Activated CD8-positive, alpha-beta memory T cell treated with anti-CD3 and anti-CD28 coated beads for 24 hours (primary cell): ENCODE measurements around the gene ADCK1.
"Not testable (repeated sequence)": the region's sequence is repeated elsewhere in the genome, so short reads cannot be mapped to it uniquely, and the experiment has no call there.

Experiments used
- DNase-seq: peaks from one replicate; pipeline ENCODE4 v3.0.0-alpha.2; 2020

ADCK1 gene, protein sequence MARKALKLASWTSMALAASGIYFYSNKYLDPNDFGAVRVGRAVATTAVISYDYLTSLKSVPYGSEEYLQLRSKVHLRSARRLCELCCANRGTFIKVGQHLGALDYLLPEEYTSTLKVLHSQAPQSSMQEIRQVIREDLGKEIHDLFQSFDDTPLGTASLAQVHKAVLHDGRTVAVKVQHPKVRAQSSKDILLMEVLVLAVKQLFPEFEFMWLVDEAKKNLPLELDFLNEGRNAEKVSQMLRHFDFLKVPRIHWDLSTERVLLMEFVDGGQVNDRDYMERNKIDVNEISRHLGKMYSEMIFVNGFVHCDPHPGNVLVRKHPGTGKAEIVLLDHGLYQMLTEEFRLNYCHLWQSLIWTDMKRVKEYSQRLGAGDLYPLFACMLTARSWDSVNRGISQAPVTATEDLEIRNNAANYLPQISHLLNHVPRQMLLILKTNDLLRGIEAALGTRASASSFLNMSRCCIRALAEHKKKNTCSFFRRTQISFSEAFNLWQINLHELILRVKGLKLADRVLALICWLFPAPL

DNA sequence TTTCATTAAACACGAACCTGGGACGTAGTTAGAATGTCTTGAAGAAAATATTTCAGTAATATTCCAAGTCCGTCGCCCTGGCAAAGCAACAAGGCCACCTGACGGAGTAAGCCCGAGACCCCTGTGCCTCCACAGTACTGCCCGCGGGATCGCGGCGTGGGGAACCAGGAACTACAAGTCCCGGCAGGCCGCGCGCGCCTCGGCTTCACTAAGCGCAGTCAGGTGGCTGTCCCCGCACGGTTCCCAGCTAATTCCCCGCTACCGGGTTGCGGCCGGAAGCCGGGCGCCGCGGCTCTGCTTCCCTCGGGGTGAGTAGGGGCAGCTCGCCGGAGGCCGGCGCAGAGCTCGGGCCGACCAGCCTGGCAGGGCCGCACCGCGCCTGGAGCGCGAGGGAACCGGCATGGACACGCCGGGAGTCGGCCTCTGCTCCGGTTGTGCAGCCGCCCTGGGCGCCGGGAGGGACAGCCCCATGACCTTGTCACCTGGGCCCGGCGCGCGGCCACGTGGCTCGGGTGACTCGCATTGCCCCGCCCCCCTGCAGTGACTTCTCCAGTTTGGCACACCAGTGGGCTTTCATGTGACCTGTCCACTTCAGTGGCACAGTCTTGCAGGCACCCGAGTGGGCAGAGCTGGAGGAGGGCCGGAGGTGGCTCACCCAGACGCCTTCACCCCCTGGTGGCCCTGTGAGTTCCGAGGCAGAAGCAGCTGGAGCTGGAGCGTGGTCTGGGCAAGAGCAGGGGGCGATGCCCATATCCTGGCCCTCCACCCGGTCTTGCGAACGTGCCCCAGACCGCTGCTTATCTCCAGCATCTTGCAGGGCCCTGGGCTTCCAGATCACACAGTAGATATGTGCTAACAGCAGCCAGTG lies at the start of gene ADCK1:
Gene ADCK1, plus strand, starts transcription at position 247 of the 868 bp plus-strand sequence. CDS start 18,870 bp downstream, outside the sequence.
- peak; percentile 96 for DNase-seq

DNA sequence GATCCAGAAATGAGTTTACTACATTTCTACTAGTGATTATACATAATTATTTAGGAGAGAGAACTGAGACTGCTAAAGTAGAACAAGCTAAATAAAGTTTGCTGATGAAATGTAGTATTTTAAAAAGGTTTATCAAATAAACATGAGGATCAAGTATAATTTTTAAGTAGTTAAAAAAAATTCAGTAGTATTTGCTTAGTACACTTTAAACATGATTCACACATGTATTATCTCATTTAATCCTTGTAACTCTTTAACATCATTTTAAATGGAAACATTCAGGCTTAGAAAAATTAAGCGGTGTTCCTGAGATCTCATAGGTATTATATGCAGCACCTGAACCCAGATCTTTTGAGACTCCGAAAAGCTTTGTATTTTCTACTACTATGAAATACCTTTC lies 47.6 kb upstream of the ADCK1 start:
- no peak for DNase-seq

DNA sequence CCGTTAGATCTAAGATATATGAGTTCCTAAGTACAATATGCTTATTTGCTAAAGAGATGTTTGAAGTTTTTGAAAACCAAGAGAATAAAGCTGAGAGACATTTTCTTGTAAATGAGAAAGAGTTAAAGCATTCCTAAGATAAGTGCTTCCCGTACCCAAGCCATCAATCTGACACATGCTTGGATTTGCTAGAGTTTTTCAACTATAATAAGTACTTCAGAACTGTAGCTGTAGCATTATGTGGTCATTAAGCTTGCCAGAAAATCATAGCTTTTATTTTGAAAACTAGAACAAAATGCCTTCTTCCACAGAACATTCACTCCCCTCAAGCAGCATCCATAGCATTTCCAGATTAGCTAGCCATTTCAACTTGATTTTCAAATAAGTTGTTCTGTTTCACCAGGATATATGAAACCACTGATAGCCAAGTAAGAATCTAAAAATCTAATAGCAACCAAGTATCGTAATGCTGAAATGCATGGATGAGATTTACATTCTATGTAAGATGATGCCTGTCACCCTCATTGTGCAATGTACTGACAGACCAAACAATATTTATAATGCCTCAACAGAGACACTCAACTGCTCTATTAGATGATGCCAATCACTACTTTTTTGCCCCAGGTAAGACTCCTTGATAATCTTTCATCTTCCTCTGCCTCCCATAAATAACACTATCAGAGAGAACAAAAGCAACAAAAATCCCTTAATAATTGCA lies 47.0 kb upstream of the ADCK1 start:
- DNase-seq: no peak

DNA sequence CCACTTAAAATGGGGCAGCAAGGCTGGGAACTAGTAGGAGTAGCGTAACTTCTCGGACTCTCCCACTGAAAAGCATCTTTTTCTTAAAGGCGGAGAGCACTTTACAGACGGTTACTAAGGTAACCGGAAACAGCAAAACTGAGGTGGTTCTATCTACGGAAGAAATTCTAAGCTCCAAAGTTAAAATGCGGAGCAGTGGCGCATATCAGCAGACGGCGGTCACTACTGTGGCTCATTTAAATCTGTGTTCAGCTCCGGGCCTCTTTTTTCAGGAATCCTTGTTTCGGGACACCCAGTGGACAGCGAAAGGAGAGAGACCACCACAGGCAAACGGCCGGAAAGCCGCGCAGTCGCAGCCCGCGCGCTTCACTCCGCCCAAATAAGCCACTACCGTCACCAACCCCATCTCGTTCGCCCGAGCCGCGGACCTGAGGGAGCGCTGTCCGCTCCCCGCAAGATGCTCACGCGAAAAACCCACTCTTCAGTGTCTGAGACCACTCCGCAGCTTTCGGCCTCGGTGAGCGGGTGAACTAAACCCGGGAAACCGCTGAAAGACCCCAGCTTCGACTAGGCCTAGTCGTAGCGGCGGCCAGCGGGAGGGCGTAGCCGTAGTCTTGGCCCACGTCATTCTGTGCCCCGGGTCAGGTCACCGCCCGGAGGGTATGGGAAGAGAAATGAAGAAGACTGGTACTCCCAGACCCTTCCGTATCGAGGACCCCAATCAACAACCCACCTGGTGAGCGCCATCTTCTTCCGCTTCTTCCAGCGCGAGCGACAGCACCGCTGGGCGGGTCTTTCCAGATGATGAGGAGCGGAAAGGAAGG lies 39.3 kb upstream of the ADCK1 start, which contains the start of gene SNW1:
Gene SNW1, minus strand, starts transcription at position 776 of the 824 bp plus-strand sequence. Its CDS starts 29 bp downstream, at position 747.
- DNase-seq: peak; percentile 91

DNA sequence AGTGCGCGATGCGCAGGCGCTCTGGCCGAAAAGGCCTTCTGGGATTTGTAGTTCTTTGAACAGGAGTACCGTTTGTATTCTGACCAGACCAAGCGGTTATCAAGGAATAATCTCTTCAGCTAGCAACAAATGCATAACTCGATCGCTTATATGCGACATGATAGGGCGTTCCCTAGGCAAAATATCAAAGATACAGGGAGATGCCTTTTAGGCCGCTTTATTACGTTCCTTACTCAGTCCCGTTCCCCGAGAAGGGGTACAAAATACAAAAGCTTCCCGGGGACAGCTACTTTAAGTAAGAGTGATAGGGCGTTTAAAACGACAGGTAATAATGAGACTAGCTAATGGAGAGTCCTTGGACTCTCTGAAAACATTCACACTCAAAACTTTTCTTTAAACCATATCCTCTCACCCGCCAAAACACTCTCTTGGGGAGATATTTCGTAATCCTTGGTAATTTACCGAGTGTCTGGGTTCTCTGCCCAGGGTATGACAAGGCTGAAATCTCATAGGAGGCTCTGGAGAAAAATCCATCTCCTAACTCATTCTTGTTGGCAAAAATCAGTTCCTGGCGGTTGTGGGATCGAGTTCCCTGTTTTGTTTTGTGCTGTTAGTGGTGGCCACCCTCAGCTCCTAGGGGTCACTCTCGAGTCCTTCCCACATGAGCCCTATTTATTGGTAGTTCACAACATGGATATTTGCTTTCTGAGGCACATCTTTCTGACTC lies 38.5 kb upstream of the ADCK1 start:
- DNase-seq: no peak

DNA sequence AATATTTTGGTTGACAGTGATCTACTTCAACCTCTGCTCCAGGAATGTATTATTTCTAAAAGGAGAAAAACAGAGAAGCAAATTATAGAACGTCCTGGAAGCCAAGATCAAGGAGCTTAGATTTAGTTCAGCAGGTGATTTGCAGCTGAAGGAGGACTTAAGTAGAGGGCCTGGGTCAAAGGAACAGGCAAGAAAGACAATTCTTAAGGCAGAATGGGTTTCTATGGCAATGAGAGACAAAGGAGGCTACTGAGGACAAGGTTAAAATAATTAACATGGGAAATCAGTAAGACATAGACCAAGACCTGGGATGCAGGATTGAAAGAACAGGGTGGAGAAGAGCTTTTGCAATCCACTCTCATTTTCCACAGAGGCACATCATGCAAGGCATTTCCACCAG lies 36.6 kb upstream of the ADCK1 start:
- no peak for DNase-seq

DNA sequence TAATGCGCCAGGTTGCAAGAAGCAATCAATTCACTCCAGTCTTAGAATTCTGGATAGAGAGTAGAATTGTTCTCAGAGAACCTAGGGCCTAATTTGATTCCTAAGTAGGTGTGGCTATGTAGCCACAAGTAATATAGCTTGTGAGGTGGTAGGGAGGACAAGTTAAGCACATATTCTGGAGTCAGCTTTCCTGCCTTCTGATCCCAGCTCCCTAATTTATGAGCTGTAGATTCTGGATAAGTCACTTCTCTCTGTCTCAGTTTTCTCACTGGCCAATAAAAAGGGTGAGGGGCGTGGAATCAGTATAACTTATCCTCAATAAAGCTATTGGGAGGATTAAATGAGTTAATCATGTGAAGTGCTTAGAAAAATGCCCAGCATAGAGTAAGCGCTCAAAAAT lies 35.9 kb upstream of the ADCK1 start:
- DNase-seq: no peak

DNA sequence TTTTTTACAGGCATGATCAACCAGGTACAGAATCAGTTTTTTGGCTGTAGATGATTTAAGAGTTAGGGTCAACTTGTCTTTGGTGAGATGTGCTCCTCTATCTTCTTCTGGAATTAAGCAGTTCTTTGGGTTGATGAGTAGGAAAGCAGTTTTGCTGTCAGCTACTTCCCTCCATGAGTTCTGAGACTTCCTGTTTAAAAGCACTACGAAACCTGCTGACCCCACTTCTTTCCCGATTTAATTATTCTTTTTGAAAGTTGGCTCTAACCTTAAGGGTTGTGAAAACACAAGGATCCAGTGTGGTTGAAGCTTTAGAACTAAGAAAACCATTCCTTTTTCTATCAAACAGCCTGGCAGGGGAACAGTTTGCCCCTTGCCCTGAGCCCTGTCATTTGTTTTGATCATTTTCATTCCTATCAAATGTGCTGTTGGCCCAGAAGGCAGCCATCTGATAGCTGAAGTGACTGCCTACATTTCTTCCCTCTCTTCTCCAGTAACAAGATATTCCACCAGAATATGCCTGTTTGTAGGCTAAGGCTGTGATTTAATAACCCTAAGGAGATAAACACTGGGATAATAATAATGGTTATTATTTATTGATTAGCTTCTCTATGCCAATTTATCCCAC lies 31.4 kb upstream of the ADCK1 start:
- not testable (repeated sequence) for DNase-seq

DNA sequence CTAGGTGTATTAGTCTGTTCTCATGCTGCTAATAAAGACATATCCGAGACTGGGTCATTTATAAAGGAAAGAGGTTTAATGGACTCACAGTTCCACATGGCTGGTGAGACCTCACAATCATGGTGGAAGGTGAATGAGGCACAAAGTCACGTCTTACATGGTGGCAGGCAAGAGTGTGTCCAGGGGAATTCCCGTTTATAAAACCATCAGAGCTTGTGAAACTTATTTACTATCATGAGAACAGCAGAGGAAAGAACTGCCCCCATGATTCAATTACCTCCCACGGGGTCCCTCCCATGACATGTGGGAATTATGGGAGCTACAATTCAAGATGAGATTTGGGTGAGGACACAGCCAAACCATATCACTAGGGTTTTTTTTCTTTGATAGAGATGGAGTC lies 25.9 kb upstream of the ADCK1 start:
- not testable (repeated sequence) for DNase-seq

DNA sequence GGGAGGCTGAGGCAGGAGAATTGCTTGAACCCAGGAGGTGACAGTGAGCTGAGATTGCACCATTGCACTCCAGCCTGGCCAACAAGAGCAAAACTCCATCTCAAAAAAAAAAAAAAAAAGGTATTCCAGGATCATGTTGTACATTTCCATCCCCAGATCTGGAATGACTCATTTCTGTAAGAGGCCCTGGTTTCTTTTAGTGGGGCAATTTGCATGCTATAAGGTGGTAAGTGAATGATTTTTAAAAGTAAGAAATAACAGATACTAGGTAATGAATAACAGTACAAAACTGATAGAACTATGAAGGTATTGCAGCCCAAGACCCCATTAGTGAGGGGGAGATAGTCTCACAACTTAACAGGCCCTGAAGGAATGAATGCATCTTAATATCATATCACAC lies 17.7 kb upstream of the ADCK1 start:
- no peak for DNase-seq

DNA sequence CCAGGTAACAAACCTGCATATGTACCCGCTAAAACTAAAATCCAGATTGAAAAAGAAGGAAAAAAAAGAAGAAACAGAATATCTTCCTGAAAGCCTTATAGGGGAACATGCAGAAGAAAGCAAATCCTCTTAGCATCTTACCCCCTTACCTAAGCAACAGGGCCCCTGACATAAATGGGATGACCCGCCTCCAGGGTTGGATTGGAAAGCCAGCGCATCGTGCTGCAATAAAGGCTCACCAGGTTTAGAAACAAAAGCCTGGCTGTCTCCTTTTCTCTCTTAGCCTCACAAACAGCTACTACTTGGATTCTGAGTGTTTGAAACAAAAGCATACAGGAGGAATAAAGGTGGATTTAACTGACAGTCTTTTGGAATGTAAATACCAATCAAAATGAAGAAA lies 13.8 kb upstream of the ADCK1 start:
- DNase-seq: no peak

DNA sequence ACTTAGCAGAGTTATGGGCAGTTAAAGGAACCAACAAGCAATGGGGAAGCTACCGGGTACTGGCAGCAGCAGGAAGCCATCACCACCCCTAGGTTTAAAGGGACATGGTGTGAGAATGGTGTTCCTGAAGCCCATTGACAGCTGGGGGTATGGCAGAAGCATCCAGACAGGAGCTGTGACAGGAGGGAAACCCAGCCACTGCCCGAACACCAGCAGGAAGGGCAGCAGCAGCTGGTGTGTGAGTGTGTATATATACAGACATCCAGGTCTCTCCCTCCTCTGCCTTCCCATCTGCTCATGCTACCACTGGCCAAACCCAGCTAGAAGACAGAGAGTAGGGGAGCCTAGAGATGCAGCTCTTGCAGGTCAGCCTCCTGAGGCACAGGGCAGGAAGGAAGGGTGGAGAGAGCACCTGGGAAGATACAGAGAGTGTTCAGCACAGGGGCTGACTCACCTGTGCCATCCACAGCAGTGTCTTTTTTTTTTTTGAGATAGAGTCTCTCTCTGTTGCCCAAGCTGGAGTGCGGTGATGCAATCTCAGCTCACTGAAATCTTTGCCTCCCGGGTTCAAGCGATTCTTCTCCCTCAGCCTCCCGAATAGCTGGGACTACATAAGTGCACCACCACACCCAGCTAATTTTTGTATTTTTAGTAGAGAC lies 9.2 kb upstream of the ADCK1 start:
- DNase-seq: no peak

DNA sequence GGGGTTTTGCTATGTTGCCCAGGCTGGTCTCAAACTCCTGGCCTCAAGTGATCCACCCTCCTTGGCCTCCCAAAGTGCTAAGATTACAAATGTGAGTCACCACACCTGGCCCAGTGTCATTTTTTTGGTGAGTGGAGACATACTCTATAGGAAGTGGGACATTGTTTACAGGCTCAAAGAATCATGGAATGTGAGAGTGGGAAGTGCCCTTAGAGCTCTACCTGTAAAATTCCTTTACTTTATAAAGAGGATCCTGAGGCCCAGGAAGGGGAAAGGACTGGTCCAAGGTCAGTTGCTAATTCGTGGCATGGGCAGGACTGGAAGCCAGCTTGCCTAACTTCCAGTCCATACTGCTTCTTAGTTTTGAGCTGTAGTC lies 8.7 kb upstream of the ADCK1 start:
- DNase-seq: no peak

DNA sequence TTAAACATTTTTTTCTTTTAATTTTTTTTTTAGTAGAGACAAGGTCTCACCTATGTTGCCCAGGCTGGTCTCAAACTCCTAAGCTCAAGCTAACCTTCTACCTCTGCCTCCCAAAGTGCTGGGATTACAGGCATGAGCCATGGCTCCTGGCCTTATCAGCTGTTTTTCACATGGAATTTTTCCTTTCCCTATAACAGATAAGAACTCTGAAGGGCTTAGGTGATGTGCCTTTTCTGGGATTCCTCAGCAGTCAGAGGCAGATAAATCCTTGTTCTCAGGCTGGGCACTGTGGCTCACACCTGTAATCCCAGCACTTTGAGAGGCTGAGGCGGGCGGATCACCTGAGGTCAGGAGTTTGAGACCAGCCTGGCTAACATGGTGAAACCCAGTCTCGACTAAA lies 6.7 kb upstream of the ADCK1 start:
- not testable (repeated sequence) for DNase-seq

DNA sequence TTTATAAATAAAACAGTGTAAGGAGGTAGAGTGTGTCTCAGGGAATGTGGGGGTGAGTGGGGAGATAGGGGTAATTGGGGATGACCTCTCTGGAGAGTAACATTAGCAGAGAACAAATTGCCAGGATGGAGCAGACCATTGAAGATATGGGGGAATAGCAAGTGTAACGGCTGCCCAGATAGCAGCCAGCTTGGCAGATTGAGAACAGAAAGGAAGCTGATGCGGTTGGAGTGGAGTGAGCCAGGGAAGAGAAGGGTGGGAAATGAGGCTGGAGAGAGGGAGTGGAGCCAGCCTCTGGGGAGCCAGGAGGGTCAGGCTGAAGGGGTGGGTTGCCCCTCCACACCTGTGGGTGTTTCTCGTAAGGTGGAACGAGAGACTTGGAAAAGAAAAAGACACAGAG lies 5.6 kb upstream of the ADCK1 start:
- no peak for DNase-seq

DNA sequence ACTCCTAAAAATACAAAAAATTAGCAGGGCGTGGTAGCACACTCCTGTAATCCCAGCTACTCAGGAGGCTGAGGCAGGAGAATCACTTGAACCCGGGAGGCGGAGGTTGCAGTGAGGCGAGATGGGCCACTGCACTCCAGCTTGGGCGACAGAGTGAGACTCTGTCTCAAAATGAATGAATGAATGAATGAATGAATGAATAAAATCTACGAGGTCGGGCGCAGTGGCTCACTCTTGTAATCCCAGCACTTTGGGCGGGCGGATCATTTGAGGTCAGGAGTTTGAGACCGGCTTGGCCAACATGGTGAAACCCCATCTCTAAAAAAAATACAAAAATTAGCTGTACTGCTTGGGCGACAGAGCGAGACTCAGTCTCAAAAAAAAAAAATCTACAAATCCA lies 453 bp upstream of the ADCK1 start:
- not testable (repeated sequence) for DNase-seq

DNA sequence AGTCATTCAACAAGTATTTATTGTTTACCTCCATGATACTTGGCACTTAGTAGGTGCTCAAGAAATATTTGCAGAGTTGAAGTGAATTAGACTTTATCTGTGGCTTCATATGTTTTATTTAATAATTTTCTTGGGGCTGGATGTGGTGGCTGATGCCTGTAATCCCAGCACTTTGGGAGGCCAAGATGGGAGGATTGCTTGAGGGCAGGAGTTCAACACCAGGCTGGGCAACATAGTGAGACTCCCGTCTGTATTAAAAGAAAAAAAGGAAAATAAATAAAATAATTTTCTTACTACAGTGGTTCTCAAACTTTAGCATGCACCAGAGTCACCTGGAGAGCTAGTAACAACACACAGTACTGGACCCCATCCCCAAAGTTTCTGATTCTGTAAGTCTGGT lies 905 bp downstream of the ADCK1 start:
- no peak for DNase-seq

DNA sequence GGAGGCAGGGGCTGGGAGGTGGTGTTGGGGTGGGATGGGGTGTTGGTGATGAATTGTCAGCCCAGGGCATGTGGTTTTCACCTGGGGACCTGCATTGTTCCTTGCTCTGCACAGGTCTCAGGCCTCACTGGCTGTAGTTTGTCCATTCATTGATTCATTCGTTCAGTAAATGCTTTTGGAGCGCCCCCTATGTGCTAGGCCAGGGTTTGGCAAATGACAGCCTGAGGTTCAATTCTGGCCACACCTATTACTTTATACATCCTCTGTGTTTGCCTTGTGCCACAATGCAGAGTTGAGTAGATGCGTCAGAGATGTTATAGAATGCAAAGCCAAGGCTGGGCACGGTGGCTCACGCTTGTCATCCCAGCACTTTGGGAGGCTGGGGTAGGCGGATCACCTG lies 4.7 kb downstream of the ADCK1 start:
- DNase-seq: no peak

DNA sequence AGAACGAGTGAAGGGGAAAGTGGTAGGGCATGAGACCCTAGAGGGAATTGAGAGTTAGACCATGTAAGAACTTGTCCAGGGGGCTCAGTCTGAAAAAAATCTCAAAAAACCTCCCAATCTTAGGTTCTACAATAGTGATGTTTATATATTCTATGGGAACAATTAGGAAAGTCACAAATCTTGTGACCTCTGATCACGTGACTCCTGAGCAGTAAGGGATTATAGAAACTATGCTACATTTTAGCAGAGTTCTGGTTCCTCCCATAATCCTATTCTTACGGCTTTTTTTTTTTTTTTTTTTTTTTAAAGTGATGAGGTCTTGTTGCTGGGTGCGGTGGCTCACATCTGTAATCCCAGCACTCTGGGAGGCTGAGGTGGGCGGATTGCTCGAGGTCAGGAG lies 5.8 kb downstream of the ADCK1 start:
- DNase-seq: no peak

DNA sequence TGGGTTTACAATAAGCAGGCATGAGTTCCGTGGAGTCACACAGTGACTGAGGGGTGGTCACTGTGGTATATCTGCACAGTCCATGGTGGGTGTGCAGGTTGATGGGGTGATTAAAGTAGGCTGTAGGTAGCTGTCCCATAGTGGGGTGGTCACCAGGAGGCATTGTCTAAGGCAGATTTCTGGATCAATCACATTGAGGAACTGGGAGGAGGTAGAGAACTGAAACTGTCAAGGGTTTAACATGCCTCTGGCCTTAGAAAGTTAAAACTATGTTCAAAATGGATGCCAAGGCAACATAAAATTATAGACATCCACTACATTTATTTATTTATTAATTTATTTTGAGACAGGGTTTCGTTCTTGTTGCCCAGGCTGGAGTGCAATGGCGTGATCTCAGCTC lies 8.3 kb downstream of the ADCK1 start:
- DNase-seq: no peak
